NOMO-1 treated with DMSO at 0.1 percent for 48 hours (cell line): ENCODE data around the gene CEACAM6.
A peak's percentile ranks its signal among the peaks of the same experiment; 100 is the strongest.
"Not testable (repeated sequence)": the region's sequence is repeated elsewhere in the genome, so short reads cannot be mapped to it uniquely, and the experiment has no call there.

Source experiments
- DNase-seq: peaks from one replicate; lab custom pipeline; 2025; ENCODE audit not compliant: unreplicated experiment; lab: John Stamatoyannopoulos, UW

The CEACAM6 gene

DNA sequence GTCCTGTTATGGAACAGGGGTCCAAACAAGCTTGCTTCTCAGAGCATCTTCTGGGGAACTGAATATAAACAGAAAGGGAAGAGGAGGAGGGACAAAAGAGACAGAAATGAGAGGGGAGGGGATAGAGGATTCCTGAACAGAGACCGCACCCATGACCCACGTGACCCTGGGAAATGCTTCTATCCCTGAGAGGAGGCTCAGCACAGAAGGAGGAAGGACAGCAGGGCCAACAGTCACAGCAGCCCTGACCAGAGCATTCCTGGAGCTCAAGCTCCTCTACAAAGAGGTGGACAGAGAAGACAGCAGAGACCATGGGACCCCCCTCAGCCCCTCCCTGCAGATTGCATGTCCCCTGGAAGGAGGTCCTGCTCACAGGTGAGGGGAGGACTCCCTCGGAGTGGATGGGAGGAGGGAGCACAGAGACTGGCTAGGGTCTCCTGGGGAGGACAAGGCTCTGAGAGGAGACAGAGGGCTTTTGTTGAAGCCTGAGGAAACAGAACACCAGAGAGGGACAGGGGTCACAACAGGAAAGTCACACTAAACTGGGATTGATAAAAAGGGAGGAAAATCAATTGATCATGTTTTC is at the start of gene CEACAM6:
Gene CEACAM6, plus strand, starts transcription at position 203 of the 586 bp plus-strand sequence. Its CDS starts 109 bp downstream, at position 312.
- peak; percentile 4 for DNase-seq

DNA sequence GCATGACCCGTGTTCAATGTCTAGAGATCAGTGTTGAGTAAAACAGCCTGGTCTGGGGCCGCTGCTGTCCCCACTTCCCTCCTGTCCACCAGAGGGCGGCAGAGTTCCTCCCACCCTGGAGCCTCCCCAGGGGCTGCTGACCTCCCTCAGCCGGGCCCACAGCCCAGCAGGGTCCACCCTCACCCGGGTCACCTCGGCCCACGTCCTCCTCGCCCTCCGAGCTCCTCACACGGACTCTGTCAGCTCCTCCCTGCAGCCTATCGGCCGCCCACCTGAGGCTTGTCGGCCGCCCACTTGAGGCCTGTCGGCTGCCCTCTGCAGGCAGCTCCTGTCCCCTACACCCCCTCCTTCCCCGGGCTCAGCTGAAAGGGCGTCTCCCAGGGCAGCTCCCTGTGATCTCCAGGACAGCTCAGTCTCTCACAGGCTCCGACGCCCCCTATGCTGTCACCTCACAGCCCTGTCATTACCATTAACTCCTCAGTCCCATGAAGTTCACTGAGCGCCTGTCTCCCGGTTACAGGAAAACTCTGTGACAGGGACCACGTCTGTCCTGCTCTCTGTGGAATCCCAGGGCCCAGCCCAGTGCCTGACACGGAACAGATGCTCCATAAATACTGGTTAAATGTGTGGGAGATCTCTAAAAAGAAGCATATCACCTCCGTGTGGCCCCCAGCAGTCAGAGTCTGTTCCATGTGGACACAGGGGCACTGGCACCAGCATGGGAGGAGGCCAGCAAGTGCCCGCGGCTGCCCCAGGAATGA is 48.4 kb upstream of the CEACAM6 start:
- peak; percentile 74 for DNase-seq

DNA sequence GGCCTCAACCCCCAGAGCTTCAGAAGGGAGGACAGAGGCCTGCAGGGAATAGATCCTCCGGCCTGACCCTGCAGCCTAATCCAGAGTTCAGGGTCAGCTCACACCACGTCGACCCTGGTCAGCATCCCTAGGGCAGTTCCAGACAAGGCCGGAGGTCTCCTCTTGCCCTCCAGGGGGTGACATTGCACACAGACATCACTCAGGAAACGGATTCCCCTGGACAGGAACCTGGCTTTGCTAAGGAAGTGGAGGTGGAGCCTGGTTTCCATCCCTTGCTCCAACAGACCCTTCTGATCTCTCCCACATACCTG is 47.9 kb upstream of the CEACAM6 start:
- DNase-seq: no peak

DNA sequence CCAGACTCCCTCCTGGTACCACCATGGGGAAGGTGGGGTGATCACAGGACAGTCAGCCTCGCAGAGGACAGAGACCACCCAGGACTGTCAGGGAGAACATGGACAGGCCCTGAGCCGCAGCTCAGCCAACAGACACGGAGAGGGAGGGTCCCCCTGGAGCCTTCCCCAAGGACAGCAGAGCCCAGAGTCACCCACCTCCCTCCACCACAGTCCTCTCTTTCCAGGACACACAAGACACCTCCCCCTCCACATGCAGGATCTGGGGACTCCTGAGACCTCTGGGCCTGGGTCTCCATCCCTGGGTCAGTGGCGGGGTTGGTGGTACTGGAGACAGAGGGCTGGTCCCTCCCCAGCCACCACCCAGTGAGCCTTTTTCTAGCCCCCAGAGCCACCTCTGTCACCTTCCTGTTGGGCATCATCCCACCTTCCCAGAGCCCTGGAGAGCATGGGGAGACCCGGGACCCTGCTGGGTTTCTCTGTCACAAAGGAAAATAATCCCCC is 47.4 kb upstream of the CEACAM6 start:
- DNase-seq: no peak

DNA sequence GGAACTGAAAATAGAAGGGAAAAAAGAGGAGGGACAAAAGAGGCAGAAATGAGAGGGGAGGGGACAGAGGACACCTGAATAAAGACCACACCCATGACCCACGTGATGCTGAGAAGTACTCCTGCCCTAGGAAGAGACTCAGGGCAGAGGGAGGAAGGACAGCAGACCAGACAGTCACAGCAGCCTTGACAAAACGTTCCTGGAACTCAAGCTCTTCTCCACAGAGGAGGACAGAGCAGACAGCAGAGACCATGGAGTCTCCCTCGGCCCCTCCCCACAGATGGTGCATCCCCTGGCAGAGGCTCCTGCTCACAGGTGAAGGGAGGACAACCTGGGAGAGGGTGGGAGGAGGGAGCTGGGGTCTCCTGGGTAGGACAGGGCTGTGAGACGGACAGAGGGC is 46.8 kb upstream of the CEACAM6 start, which contains the start of gene CEACAM5:
Gene CEACAM5, plus strand, starts transcription at position 146 of the 400 bp plus-strand sequence. Its CDS starts 106 bp downstream, at position 252.
- no peak for DNase-seq

DNA sequence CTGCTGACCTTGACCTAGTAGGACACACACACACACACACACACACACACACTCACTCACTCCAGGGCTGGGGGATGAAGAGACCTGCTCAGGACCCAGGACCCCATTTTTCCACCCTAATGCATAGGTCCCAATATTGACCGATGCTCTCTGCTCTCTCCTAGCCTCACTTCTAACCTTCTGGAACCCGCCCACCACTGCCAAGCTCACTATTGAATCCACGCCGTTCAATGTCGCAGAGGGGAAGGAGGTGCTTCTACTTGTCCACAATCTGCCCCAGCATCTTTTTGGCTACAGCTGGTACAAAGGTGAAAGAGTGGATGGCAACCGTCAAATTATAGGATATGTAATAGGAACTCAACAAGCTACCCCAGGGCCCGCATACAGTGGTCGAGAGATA is 45.8 kb upstream of the CEACAM6 start:
- DNase-seq: not testable (repeated sequence)

DNA sequence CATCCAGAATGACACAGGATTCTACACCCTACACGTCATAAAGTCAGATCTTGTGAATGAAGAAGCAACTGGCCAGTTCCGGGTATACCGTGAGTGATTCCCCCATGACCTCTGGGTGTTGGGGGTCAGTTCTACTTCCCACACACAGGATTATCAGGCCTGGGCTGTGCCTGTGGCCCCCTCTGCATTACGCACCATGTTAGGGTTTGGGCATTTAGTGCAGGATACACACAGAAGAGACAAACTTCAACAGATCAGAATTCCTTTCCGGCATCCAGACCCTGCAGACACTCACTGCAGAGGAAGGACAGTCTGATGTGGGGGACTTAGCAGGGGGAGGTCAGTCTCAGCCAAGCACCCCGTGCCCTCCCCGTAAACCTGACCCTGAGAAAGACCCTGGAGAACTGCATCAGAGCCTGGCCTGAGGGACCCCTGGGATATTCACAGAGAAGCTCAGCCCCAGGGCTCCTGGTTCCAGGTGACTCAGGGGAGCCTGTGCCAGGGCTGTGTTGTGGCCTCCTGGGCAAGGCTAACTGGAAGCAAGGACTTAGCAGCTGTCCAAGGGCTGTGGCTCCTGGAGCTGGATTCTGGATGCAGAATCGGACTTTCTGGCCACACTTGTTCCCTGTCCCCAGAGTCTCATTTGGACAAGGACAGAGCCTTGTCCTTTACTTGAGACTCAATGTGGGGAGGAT is 45.2 kb upstream of the CEACAM6 start:
- no peak for DNase-seq

DNA sequence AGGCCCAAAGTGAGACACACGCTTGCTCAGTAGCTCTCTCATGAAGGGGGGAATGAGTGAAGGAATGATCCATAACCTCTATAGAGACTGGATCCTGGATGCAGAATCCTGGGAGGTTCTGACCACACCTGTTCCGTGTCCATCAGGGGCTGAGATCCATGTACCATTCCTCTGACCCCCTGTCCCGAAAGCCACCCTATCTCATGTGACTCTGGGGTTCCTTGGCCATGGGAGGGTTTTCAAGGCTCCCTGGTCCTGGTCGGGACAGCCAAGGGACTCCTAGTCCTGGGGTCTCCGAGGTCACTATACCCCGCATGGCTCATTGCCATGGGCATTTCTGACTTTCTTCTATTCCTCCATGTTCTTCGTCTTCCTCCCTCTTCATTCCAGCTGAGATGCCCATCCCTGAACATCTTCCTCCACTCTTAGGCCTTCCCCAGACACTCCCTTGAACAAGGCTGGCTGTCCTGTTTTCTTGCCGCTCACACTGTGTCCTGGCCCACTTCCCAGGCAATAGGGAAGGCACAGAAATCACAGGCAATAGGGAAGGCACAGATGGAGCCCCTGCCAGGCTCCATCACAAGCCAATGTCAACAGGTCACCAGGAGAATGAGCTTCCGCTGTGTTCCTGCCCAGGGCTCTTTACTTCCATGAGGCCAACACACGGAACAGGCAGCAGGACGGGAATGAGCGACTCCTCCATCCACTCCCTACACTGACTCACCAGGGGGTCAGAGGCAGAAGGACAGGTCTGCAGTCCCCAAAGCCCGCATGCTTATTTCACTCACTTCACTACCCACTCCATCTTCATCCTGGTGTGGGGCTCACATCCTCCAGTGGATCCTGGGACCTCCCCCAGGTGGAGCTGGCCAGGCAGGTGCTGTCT is 43.7 kb upstream of the CEACAM6 start:
- DNase-seq: no peak

DNA sequence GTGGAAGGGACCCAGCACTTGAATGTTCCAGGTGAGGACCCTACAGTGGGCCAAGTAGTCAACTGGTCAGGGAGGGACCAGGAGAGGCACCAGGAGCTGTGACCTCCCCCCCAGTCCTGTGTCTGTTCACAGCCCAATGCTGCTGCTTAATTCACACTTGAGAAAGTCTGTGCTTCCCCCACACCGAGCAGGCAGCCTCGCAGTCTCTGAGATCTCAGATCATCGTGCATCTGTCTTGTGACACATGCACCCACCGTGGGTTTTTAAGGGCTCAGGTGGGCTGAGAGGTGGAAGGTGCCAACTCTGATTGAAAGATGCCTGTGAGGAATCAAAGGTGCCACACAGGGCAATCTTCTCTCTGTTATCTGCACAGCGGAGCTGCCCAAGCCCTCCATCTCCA is 40.7 kb upstream of the CEACAM6 start:
- DNase-seq: no peak

DNA sequence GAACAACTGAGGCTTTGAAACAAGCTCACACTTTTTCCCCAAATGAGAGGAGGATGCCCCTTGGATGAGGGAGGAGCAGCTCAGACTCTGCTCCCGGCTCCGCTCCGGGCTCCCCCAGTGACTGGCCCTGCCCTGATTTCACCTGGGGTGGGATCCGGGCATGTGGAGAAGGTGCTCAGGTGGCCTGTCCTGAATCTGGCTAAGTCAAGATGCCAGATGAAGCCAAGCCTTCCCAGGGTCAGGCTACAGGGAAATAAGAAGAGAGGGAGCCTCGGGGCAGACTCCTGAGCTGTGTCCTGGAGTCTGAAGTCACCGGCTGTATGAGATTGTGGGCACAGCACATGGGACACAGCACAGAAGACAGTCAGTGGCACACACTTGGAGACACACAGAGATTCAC is 36.6 kb upstream of the CEACAM6 start:
- DNase-seq: no peak

DNA sequence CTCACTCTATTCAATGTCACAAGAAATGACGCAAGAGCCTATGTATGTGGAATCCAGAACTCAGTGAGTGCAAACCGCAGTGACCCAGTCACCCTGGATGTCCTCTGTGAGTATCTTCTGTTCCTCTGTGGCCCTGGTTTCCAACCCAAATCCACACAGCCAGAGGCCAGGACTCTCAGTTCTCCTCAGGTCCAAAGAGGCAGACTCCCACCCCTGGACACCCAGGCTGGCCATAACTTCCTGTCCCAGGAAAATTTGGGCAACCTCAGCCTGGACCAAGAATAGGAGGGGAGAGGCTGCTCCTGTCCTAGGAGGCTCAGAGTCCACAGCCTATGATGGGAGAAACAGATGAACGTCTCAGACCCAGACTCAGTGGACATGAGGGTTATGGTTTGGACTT is 35.2 kb upstream of the CEACAM6 start:
- no peak for DNase-seq

DNA sequence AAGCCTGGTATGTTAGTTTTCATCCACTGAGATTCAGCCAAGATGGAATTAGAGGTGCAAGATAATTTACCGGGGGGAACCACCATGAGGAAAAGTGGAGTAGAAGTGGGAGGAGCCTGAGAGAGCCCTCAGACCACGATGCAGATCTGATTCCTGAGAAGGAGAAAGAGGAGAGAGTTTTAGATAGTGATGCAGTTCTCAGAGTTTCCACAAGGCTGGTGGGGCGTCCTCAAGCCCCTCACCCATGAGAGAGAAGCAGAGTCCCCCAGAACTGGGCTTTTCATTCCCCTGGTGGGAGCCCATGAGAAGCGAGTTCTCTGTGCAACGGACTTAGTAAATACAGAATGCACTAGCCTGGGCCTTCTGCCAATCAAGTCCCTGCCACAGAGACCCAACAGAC is 28.8 kb upstream of the CEACAM6 start:
- DNase-seq: no peak

DNA sequence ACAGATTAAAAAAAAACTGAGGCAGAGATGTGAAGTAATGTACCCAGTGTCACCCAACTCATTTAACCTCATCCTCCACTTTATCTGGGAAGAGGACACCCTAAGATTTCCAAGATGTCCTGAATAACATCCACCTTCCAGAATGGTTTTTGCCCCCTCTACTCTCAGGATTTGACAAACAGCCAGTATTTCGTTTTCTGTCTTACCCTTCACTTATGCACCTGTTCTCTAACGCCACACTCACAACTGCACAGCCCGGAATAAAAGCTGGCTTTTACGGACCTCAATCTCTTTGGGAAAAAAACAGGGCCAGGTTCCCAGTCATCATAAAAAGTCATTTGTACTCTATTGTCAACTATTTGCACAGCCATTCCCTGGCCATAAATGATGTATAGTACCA is 21.2 kb upstream of the CEACAM6 start:
- no peak for DNase-seq

DNA sequence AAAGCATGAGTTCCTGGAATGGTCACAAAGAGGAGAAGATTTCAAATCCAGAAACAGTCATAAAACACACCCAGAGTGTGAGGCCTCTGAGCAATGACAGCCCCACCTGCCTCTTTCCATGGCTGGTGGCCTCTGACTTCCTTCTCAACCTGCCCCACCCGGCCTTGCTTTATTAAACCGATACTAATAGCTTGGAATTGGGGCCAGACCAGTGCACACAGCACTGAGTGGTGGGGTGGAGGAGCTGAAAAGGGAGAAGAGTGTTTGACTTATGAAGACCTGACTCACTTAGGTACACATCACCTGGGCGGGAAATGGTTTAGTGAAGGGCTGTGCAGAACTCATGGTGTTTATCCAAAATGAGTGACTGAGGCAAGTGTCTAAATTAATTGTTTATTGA is 20.7 kb upstream of the CEACAM6 start:
- no peak for DNase-seq

DNA sequence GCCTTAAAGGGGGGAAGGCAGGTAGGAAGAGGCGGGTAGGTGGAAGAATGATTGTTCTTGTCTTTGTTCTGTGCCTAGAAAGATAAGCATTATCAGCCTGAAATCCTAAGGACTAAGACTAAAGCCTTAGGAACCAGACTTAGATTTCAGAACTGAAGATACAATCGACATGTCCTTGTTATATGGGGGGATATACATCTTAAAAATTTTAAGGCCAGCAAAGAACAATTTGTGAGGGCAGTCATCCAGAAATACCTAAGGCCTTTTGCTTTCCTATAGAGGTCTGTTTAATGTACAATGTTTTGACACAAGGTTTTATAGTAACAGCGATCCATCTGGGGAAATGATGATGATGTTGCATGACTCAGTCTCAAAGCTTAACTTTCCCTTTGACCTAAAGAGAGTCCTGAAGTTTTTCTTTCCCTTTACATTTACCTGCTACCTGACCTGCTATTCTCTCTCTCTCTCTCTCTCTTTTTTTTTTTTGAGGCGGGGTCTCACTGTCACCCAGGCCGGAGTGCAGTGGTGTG is 20.2 kb upstream of the CEACAM6 start:
- DNase-seq: no peak

DNA sequence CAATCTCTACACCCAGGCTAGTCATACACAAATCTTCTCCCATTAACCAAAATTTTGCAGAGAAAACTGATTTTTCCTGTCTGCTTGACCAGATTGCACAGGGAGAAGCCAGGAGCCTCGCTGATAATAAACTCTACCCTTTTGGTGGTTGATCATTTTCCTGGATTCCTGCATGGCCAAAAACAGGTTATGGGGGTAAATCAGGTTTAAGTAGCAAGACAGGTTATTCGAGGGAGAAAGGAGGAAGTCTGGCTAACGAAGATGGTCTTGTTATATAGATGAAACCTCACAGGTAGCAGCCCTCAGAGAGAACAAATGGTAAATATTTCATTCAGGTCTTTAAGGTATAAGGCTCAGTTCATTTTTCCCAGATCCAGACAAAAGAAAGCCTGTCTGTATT is 16.0 kb upstream of the CEACAM6 start:
- no peak for DNase-seq

DNA sequence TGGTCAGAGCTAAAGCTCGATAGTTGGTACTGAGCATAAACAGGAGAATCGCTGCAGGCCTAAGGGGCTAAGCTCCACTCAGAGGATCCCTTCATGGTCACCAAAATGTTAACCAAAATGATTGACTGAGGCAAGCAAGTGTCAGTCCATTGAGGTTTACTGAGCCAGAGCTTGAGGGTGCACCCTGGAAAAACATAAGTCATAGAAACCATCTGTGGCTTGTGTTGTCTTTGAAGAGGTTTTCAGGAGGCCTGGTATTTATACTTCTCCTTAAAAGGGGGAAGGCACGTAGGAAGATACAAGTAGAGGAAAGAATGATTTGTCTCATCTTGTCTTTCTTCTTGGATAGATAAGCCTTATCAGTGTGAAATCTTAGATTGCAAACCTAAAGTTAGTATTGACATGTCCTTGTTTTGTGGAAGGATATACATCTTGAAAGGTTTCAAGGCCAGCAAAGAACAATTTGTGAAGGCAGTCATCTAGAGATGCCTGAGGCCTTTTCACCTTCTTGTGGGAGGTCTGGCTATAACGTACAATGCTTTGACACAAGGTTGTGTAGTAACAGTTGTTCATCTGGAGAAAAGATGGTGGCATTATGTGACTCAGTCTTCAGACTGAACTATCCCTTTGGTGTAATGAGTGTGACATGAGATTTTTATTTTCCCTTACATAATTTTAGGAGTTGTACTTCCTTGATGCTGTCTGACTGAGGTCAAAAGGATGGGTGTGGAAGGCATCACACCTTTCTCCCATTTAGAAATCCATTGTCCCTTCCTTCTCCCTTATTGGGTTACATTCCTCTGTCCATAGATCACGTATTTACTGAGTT is 14.7 kb upstream of the CEACAM6 start:
- no peak for DNase-seq

DNA sequence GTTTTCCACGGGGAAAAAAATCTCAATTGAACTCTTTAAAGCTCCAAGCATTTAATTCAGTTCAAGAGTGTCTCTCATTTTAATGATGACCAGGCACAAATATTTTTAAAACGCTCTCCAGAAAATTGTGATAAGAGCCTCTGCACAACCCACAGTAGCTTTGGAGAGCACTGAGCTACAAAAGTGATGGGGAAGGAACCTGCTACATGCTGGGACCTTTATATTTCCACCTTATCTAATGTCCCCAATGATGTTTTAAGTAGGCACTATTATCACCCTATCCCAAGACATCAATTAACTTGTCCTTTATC is 14.1 kb upstream of the CEACAM6 start:
- no peak for DNase-seq

DNA sequence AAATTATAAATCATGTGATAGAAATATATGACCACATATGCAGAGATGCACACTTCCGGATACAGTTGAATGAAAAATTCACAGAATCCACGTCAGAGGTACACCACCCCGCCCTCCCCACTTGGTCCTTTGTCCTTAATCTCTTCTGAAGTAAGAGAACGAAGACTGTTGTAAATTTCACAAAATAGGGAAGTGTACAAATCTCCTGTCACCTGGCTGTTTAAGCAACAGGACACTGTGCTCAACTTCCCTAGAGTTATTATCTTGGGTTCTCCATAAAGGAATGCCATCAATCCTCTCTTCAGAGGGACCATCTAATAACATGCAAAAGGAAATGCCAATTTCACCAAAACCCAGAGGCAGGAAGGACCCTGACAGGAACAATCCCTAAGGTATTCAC is 10.5 kb upstream of the CEACAM6 start:
- DNase-seq: peak; percentile 76

DNA sequence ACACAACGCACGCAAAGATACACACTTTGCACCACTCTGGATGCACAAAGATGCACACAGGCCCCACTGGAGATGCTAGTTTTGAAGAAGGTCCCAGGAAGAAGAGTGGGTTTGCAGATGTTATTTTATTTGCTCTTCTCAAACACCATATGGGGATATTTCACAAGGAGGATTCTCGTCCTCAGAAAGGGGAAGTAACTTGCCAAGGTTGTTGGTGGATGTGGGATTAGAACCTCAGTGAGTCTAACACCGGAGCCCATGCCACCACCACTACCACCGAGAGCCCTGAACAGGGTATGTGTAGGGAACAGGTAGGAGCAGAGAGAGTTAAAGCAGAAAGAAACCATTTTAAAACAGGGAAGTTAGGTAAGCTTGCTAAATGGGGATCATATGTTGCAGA is 9.6 kb upstream of the CEACAM6 start:
- DNase-seq: peak; percentile 50
